Measurements from ENCODE around the gene NBL1.

NBL1 gene

GRCh38 chr1:19706136-19706535 lies 62.0 kb downstream of the NBL1 start:
- no peak for DNase-seq
